Uterus (tissue), 2 donors: ENCODE results near the gene MCM3AP.

ENCODE experiments used
- CTCF ChIP-seq, 4 experiments: fragments of 200-600 bp in 2 of 4; fragments of 450-650 bp in 2 of 4; sonication (generic) in 2 of 4; IDR thresholded peaks; one replicate each; pipeline ENCODE4 v1.5.1; 2016 to 2019; ENCODE audit warnings: antibody characterized with exemption in 4 of 4, mild to moderate bottlenecking in 2 of 4, moderate library complexity in 1 of 4
- POLR2A ChIP-seq, 2 donors: fragments of 450-650 bp; IDR thresholded peaks; one replicate each; pipeline ENCODE4 v1.6.1; 2016; ENCODE audit warnings: antibody characterized with exemption in 2 of 2, mild to moderate bottlenecking in 1 of 2, moderate library complexity in 1 of 2

- TF ChIP-seq CTCF (IDR thresholded peaks at IDR 0.05) (no peak), POLR2A (IDR thresholded peaks at IDR 0.05) (no peak)
These were observed 35.0 kb upstream of the MCM3AP start for GRCh38 chr21:46320331-46320801.
